DMS153 treated with DMSO at 0.1 percent for 48 hours (cell line): ENCODE results near the gene APOLD1.
"Not testable (repeated sequence)": the region's sequence is repeated elsewhere in the genome, so short reads cannot be mapped to it uniquely, and the experiment has no call there.

ENCODE experiments used
- DNase-seq: peaks from one replicate; lab custom pipeline; 2025; ENCODE audit not compliant: unreplicated experiment; lab: John Stamatoyannopoulos, UW

Gene APOLD1, protein sequence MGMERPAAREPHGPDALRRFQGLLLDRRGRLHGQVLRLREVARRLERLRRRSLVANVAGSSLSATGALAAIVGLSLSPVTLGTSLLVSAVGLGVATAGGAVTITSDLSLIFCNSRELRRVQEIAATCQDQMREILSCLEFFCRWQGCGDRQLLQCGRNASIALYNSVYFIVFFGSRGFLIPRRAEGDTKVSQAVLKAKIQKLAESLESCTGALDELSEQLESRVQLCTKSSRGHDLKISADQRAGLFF

DNA sequence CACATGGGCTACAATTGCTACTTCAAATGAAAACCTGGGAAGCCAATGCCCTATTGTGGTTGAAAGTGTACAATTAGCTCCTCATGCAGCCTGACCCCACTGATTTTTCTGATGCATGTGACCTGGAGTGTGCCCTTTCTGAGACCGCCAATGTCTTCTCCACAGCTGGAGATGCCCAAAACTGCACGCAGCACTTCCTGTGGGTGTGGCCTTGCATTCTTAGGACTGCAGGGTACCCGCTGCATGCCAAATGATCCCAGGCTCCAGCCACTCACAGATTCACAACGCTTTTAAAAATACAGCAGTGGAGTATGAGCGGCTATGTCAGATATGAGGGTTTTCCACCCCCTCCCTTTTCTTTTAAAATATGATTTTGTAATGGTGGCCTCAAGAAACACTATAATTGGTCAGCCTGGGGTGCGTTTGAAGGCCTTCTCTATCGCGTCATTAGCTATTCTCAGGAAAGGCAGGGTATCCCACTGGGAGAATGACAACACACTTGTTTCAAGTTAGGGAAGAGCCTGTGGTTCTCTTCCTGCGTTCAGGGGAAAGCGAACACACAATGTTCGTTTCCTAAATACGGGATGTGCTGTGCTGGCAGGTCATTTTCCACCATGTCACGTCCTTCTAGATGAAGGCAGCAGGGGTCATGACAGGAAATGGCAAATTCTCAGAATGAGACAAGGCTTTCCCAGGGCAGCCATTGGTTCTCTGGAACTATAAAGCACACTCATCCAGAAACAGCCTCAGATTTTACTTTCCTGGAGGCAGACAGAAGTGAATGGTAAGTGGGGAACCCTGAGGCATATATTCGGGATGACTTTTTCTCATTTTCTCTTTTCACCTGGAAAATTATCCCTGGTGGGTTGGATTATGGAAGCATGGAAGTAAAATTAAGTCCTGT, at the start of gene APOLD1:
TSS of gene APOLD1 (plus strand) at position 749 of the 904 bp plus-strand sequence. CDS start at position 782, 33 bp downstream.
- DNase-seq: no peak

DNA sequence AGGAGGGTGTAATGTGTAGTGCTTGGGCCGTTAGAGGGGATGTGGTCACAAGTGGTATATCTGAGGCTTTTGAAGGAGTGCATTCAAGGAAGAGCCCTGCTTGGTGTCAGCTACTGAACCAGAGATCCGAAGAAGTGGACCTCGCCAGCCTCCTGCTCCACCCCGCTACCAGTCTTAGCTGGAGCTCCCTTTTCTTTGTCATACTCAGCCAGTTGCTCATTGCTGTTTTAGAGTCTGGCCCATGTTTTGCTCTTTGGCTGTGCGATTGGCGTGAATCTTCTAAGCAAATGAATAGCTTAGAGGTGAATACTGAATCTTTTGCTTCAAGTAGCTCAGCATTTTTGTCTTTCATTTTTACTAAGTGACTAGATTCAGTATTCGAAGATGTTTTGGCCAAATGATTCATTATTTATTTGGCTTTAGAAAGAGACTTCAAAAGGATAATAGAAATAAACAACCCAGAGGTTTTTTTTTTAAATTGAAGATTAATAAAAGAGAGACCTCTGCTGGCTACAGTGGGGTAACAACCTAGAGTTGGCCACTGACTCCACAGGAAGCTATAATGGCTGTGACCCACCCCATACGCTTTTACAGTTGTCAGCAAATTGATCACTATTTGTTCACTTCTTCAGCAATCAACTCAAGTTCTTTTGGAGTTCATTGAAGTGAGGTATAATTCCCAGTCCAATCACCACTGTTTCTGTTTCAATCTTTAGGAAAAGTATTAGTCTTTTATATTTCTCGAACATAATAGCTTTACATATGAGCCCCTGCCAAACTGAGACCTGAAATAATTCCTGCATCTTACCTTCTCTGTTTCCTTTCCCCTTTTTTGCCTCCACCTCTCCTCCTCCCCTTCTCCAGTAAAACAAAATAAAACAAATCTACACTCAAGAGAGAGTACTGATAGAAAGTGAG, 48.4 kb upstream of the APOLD1 start:
- DNase-seq: peak; percentile 53

DNA sequence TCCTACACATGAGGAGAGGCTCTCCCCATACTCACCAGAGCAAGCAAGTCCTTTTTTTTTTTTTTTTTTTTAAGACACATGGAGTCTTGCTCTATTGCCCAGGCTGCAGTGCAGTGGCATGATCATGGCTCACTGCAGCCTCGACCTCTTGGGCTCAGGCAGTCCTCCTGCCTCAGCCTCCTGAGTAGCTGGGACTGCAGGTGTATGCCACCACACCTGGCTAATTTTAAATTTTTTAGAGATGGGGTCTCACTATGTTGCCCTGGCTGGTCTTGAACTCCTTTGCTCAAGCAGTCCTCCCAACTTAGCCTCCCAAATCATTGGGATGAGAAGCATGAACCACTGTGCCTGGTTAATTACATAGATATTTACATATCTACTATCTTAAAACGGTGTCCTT, 47.3 kb upstream of the APOLD1 start:
- DNase-seq: not testable (repeated sequence)

DNA sequence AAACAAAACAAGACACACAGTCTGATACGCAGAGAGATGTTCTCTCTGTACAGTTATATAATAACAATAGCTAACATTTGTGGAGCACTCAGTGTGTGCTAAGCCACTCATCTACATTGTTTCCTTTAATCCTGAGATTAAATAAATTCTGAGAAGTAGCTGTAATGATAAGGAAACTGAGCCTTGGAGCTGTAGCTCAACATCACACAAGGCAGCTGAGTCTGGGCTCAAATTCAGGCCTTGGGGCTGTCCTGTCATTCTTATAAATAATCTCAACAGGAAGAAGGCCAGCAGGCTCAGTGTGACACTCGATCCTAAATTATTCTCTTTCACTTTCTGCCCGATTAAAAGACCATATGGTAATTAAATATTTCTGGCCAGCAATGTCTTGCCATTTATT, 43.8 kb upstream of the APOLD1 start:
- DNase-seq: no peak

DNA sequence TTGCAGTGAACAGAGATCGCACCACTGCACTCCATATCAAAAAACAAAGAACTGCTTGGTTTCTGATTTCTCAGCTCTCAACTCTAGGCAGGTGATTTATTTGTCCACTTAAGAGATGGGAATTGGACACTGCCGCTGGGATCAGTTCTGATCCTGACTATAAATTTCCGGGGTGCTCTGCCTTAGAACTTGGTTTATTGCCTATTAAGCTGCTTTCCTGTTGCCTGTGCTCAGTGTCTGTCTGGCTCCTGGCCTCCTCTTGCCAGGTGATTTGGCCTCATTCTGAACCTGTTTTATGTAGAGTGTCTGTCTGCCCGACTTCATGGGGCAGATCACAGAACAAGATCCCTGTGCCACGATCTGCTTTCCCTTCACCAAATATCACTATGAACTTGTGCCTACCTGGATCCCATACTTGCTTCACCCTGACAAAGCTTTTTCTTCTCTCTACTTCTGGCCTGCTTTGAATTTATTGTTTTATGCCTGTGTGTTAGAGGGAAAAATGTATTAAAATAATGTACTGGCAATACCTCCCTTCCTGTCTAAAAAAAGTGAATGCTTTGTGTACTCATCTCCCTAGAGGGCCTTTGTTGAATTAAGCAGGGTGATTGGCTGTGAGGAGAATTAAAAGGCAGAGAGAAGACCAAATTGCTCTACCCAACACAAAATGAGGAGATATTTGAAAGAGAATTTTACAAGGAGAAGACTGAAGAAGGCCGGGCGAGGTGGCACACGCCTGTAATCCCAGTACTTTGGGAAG, 40.7 kb upstream of the APOLD1 start:
- peak; percentile 15 for DNase-seq

DNA sequence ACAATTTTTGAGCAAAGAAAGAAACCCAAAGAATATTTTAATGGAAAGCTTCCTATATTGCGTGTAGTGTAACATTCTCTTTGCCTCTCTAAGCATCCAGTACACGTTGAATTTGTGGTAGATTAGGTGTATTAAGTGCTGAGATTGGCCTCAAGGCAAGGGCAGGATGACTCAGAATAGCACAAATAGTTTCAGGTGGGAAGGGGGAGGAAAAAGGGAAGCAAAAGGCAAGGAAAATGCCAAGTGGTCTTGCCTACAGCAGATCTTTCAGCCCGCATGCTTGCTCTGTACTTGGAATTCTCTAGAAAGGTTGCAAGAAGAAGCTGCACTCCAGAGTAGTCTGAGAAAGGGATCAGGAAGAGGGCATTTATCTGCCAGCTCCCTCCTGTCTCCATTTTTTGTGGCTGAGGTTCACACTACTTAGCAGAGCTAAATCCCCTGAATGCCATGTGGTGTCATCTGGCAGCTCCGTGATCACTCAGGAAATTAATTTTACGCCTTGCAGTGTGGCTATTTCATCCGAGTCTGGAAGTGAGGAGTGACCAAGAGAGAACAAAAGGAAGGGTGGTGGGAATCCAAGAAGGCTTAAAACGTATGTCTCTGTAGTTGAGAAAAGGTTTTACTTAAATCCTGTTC, 39.8 kb upstream of the APOLD1 start:
- no peak for DNase-seq

DNA sequence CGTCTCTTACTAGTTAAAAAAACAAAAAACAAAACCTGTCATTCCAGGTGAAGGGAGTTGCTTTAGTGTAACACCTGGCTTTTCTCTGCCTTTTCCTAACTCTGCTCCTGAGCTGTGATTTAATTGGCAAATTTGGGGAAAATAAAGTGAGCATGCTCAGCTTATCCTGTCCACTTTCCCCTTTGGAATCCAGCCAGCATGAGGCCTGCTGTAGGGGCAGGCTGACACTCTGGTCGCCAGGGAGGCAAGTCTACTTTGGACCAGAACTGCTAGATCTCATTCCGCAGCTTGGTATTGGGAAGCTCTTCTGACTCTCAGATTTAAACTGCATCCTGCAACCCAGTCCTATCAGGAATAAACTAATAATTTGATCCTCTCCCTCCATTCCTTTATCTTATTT, 38.2 kb upstream of the APOLD1 start:
- DNase-seq: no peak

DNA sequence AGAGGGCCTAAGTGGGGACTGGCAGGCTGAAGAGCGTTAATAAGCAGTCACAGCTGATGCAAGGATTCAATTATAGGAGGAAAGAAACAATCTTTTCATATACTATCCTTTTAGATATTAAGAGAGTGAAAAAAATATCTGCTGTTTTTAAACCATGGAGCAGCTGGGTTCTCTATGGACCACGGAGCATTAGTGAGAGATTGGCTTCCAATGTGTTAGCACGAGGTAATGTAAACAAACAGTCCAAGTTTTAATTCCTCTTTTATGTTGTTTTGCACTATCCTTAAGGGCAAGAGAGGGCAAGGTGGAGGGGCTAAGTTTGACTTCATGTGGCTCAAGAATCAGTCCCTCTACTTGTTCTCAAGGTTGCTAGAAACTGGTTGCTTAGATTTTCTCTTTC, 37.4 kb upstream of the APOLD1 start:
- no peak for DNase-seq

DNA sequence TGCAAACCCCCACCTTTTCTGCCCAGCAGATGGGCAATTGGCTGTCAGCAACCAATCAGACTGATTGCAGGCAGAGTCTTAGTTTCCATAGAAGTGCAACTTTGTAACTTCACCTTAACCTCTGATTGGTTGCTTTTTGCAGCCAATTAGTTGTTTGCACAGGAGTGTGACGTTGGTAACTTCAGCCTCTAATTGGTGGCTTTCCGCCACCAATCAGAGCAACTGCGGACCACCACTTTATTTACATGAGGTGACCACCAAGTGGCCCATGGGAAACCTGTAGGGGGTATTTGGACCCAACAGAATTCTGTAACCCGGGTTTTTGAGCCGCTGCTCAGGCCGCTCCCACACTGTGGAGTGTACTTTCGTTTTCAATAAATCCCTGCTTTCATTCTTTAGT, 36.0 kb upstream of the APOLD1 start:
- no peak for DNase-seq

DNA sequence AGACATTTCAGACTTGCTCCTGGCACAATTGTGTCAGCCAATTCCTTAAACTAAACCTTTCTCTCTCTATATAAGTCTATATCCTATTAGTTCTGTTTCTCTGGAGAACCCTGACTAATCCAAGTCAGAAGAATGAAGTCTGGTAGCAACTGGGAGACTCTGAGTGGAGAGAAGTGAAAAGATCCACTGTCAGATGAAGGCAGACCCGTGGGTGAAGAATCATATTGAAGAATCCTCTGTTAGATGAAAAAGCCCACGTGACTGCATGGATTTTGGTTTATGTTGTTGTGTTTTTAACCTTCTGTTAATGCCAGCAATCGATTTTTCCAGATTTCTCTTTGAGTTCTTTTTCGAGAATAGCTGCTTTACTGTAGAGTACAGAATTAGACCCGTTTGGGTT, 29.5 kb upstream of the APOLD1 start:
- no peak for DNase-seq

DNA sequence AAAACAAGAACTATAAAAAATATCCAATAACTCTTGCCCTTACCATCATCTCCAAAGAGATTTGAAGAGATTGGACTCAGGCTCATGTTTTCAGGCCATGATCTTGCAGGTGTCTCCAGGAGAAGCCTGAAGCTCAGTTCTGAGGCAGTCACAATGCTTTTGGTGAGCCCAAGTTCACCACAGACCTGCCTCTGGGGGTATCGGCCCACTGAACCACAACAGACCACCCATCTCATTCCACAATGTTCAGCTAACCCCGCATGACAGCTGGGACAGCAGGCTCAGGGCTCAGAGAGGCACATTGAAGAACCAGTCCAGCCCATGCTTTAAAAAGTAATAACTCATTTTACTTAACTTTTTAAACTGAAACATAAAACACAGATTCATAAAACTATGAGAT, 28.3 kb upstream of the APOLD1 start:
- no peak for DNase-seq

DNA sequence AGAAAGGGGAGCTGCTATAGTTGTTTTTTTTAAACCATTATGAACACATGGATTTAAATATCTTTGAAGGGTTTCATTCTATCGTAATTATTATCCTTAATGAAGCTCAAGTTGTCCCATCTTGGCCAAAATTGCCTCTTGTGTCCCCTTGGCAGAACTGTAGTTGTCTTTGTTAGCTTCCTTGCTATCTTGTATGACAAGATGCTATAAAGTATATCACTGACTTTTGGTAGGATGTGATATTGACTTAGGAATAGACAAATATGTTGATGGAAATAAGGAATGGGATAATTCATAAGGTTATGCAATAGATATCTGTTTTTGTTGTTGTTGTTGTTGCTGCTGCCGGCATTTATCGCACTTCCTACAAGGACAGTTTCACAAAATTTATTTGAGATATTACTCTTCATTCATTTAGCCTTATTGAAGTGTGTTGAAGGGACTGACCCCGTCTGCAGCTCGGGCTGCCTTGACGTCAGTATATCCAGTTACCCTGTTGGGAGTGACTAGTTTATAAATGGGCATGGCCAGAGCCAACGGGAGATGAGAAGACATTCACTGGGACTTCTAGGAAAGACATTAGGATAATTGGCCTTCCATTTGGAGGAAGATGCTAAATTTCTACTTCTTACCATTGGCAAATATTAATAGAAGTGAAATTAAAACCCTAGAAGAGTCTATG, 26.1 kb upstream of the APOLD1 start:
- DNase-seq: no peak

DNA sequence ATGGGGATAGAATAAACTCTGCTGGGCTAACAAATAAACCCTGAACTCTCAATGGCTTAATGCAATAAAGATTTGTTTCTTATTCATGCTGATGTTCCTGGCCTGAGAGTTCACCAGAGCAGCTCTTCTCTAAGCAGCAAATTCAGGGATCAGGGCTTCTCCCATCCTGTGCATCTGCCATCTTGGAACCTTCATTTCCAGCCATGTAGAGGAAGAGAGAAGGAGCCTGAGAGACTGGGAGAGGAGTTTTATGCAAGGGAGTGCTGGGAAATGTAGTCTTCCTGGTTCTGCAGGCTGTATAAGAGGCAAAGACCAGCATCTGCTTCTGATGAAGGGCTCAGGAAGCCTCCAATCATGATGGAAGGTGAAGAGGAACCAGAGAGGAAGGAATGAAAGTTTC, 20.6 kb upstream of the APOLD1 start:
- no peak for DNase-seq

DNA sequence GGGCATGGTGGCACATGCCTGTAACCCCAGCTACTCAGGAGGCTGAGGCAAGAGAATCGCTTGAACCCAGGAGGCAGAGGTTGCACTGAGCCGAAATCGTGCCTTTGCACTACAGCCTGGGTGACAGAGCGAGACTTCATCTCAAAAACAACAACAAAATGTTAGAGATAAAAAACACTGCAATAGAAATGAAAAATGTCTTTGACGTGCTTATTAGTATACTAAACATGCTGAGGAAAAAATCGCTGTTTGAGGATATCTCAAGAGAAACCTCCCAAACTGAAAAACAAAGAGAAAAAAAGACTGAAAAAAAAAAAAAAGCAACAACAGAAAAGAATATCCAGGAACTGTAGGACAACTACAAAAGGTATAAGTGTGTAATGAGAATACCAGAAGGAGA, 15.2 kb upstream of the APOLD1 start:
- DNase-seq: no peak

DNA sequence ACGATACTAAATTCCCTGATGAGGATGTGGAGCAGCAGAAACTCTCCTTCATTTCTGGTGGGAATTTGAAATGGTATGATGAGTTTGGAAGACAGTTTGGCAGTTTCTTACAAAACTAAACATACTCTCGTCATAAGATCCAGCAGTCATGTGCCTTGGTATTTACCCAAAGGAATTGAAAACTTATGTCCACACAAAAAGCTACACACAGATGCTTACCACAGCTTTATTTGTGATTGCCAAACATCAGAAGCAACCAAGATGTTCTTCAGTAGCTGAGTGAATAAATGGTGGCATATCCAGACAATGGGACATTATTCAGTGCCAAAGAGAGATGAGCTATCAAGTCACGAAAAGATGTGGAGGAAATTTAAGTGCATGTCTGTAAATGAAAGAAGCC, 10.7 kb upstream of the APOLD1 start:
- DNase-seq: no peak

DNA sequence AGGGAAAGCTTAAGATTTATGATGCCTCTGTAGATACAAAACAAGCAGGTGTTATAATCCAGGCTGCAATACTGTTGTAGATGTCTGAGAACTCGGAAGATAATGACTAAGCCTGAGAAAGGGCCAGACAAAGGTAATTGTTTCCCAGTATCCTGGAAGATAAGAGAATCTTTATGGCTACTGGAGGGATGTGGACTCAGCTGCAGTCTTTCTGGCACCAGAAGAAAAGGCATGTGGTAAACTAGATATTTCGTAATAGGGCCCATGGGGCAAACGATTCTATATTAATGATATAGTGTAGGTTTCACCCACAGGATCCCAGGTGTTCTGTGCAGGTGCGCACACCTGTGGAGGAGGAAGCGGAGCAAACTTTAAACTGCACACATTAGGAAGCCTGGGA, 9.2 kb upstream of the APOLD1 start:
- peak; percentile 63 for DNase-seq

DNA sequence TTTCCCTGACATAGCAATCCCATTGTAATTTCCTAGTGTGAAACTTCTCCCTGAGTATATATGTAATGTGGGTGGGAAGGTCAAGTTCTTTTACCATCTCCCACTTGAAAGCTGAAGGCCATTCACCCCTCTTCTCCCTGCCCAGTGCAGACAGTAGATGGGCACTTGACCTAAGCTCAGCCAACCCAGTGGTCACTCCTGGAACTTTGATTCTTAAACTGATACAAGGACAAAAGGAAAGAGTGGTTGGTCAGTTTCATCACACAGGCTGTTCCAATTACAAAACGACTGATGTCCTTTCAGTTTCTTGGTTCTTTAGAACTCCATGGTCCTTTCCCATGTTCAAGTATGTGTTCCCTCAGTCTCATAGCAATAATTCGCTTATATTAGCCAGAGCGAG, 8.4 kb upstream of the APOLD1 start:
- no peak for DNase-seq

DNA sequence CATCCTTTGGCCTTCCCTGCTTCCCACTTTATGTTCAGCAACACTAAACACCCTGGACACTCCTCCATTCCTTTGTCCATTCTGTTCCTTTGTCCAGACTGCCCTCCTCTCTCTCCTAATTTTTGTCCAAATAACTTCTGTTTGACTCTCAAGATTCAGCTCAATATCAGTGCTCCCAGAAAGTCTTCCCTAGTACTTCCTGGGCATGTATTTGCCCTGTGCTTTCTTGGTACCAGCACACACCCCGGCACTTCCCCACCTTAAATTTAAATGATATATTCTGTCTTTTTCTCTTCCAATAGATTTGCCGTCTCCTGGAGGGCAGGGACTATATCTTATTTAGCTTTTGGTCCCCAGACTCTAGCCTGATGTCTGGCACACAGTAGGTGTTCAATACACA, 6.5 kb upstream of the APOLD1 start:
- no peak for DNase-seq

DNA sequence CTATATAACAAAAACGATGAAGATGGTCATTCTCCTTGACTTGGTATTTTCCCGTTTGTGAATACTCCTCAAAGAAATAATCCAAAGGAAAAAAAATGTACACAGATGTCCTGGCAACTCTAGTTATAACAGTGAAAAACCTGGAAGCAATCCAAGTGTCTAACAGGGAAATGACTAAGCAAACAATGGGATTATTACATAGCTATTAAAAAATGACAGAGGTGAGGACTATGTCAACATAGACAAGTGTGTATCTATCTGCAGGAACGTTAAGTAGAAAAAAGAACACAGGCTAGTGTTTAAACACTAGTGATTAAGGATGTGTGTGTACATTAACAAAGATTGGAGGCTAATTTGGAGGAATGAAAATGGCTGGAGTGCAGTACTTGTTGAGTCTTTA, 5.9 kb upstream of the APOLD1 start:
- DNase-seq: peak; percentile 95

DNA sequence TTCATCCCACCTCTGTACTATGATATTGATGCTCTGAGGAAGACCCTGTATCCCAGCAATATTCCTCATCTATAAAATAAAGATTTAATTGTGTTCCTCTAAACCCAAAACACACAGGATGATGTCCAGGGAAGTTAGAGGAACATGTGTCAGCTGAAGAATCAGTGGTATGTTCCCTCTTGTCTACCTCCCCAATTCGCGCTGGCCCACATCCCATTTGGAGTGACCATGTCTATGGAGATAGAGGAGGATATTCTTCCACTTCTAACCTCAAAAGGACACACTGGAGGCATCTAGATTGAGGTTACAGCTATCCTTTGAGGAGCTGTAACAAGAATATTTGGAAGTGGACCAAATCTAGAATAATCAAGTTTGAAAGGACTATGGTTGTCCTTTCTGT, 1.3 kb upstream of the APOLD1 start:
- DNase-seq: no peak
